GM12872 (cell line): ENCODE results near the gene GPD1L.

Source experiments
- TF ChIP-seq, protein P1 (sequence below): IDR thresholded peaks from 3 replicates; pipeline ENCODE4 v1.5.1; 2011; ENCODE audit warnings: low read depth, mild to moderate bottlenecking, low read length, moderate library complexity; ENCODE audit not compliant: insufficient read depth

GPD1L gene

DNA sequence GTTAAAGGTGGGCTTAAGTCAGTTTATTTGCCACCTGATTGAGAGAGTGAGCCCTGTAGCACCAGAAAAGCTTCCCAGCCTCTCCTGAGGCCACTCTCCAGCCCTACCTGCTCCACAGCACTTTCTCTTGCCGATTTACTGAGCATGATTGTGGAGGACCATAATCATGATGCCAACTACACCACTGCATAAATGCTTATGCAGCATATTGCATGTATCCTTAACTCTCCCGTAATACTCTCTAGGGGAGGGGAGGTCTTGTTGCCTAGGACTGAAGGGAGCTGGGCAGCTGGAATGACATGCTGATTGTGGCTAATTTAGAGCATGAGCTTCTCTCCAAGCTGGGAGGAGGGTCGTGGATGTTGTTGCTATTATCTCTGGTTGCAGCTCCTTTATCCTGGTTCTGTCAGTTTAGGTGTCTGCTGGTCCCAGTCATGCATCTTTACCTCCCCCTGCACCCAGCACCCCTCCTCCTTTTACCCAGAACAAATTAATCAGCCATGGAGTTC is 54.3 kb downstream of the GPD1L start:
- TF ChIP-seq, protein P1, sequence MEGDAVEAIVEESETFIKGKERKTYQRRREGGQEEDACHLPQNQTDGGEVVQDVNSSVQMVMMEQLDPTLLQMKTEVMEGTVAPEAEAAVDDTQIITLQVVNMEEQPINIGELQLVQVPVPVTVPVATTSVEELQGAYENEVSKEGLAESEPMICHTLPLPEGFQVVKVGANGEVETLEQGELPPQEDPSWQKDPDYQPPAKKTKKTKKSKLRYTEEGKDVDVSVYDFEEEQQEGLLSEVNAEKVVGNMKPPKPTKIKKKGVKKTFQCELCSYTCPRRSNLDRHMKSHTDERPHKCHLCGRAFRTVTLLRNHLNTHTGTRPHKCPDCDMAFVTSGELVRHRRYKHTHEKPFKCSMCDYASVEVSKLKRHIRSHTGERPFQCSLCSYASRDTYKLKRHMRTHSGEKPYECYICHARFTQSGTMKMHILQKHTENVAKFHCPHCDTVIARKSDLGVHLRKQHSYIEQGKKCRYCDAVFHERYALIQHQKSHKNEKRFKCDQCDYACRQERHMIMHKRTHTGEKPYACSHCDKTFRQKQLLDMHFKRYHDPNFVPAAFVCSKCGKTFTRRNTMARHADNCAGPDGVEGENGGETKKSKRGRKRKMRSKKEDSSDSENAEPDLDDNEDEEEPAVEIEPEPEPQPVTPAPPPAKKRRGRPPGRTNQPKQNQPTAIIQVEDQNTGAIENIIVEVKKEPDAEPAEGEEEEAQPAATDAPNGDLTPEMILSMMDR = no peak

DNA sequence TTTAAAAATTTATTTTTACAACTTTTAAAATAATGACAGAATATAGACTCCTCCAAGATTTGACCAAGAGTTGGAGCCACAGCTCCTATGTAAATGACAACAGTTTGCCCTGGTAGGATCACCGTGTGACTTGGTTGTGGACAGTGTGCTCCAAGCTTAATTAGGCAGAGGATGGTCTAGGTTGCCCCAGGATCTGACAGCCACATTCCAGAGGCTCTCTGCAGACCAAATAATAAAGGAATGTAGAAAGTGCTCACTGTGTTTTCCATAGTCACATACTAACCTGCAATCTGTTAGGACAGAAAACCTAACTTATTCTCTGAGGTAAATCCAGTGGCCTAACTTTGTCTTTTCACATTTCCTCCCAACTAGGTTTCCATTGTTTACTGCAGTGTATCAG is 59.0 kb downstream of the GPD1L start:
- TF ChIP-seq, protein P1 = no peak

DNA sequence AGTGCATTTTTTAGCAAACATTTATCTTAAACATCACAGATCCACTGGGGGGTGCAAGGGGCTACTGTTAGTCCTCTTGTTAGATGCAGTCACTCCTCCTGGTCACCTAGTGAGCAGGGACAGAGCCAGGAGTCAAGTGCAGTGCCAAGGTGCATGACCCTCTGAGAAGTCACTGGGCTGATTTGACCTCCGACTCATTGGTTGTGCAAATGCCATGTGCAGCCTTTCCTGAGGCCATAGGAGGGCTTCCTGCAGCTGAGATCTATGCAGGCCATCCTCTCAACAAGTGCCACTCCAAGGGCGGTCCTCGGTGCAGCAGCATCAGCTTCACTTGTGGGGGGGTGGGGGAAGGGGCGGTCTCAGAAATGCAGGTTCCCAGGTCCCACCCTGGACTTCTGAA is 60.2 kb downstream of the GPD1L start:
- TF ChIP-seq, protein P1 = no peak

DNA sequence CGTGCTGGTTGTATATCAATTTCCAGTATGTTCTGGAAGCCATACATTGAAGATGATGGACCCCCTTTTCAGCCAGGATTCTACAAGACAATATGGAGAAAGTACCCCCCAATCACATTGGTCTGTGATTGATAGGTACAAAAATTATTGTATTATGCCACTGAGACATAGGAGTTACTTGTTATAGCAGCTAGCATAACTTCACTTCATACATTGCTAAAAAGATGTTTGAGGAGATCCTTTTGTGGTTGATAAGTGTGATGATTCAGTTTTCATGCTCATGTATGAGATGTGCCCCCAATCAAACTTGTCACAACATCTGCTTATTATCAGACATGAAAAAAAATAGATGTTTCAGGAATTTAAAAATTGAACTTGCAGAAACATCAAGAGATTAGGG is 66.0 kb downstream of the GPD1L start:
- TF ChIP-seq, protein P1 = no peak

DNA sequence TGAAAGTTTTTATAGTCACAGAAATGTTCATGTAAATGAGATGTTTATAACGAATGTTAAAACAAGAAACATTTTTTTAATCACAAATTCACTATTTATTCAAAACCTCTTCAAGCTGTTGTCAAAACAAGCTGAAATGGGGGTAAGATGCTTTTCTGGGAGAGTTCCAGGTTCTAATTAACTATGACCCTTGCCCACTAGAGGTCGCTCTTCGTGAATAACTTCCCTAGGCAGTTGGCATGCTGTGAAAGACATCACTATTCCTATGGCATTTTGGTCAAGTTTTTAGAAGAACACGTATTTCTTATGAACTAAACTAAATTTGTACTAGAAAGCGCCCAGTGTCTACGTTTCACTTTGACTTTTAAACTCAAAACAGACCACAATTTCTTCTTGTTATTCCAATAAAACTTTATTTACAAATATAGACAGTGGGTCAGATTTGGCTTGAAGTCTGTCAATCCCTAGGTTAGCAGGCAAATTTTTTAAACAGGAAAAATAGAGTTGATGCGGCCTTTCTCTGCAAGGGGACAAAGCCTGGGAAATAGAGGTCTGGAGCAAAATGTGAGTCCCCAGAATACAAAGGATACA is 69.3 kb downstream of the GPD1L start:
- TF ChIP-seq, protein P1 = peak; percentile 74

DNA sequence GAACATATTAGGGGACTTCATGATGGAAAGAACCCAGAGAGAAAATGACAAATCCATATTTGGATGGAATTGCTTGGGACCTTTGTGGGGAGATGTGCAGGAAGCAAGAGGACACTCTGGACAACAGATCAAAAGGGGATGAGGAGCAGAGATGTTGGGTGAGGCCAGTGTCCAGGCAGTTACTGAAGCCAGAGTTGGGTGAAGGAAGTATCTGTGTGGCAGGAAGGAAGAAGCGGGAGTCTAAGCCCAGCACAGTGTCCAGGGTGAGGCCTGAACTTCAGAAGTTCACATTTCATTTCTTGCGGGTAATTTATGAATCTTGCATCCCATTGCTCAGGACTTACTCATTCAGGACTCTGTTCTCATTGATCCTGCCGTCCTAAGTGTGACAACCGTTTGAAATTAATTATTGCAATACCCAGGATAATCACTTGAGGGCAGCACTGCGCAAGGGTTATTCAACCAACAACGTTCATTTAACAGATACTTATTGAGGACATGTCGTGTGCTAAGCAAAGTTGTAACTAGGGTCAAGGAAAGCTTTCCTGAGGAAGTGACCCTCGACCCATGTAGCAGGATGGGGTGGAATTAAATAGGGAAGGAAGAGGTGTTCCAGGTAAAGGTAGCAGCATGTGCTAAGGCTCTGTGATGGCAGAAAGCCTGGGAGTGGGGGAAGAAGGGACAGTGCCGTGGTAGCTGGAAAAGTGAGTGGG is 70.7 kb downstream of the GPD1L start:
- TF ChIP-seq, protein P1 = peak; percentile 73

DNA sequence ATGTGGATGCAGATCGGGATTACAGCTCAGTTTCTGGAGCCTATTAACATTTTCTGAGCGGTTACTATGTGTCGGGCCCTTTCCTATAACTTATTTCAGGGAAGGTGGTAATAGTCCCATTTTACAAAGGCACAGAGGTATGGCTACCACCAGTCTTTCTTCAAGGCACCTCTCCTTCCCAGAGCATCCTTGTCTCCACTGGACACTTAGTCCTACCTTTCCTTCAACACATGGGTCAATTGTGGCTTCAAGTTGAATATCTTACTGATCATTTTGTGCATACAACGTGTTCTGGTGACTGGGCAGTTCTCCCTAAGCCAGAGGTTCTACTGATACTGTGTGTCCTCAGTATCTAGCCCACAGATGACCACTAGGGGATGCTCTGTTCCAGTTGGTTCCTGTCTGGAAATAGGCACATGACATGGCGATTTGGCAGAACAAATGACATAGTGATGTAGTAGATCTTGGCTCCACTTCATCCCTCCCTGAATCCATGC is 71.3 kb downstream of the GPD1L start:
- TF ChIP-seq, protein P1 = peak; percentile 95
